ENCODE results near the gene SCAMP1. TPM values are rescaled to one million over a fixed set of nuclear protein-coding genes. Genes with fewer than 3 reads are reported as not detected.

Gene SCAMP1
- polyA plus RNA-seq, 4 donors = 3.5 to 24.5 (median 7.7) TPM

- no peaks in the 10 kb centered on the region for H3K27me3 ChIP-seq (ENCODE audit: control insufficient read depth in 3 of 3, insufficient read depth in 3 of 3, low read length in 3 of 3)
- no peak for FAIRE-seq
- no peak overlapping the region for H3K27ac ChIP-seq (ENCODE audit: low read depth in 1 of 3, low read length in 2 of 3)
- H3K4me3 ChIP-seq (ENCODE audit: low read depth in 1 of 3, low read length in 3 of 3) = no peak overlapping the region
- no peaks in the 10 kb centered on the region for H3K36me3 ChIP-seq (ENCODE audit: control insufficient read depth in 3 of 3, insufficient read depth in 2 of 3, low read depth in 1 of 3, low read length in 3 of 3)
- no peaks in the 10 kb centered on the region for H3K9me3 ChIP-seq (ENCODE audit: control insufficient read depth in 2 of 2, insufficient read depth in 1 of 2, low read depth in 1 of 2, low read length in 1 of 2)
- H3K4me1 ChIP-seq (ENCODE audit: control insufficient read depth in 3 of 3, insufficient read depth in 2 of 3, low read depth in 1 of 3, low read length in 2 of 3) = no peaks in the 10 kb centered on the region
- 85 to 90% (median 89%) methylated on average over 5 of the region's 5 CpGs for WGBS, 3 donors
- DNase-seq = no peak
These were observed 31.7 kb upstream of the SCAMP1 start for GRCh38 chr5:78328585-78329173.

- no peak overlapping the region for H3K27ac ChIP-seq (ENCODE audit: low read depth in 1 of 3, low read length in 2 of 3)
- H3K4me3 ChIP-seq (ENCODE audit: low read depth in 1 of 3, low read length in 3 of 3) = no peak overlapping the region
- FAIRE-seq = no peak
- H3K27me3 ChIP-seq (ENCODE audit: control insufficient read depth in 3 of 3, insufficient read depth in 3 of 3, low read length in 3 of 3) = no peaks in the 10 kb centered on the region
- H3K4me1 ChIP-seq (ENCODE audit: control insufficient read depth in 3 of 3, insufficient read depth in 2 of 3, low read depth in 1 of 3, low read length in 2 of 3) = no peaks in the 10 kb centered on the region
- no peaks in the 10 kb centered on the region for H3K36me3 ChIP-seq (ENCODE audit: control insufficient read depth in 3 of 3, insufficient read depth in 2 of 3, low read depth in 1 of 3, low read length in 3 of 3)
- peak; percentile 29 to 70 for DNase-seq
- H3K9me3 ChIP-seq (ENCODE audit: control insufficient read depth in 2 of 2, insufficient read depth in 1 of 2, low read depth in 1 of 2, low read length in 1 of 2) = no peaks in the 10 kb centered on the region
These were observed 28.8 kb upstream of the SCAMP1 start for GRCh38 chr5:78331523-78332080.

GRCh38 chr5:78334811-78335210 lies 25.6 kb upstream of the SCAMP1 start:
- peaks cover 0 to 13% of the 10 kb centered on the region in 2 donors for H3K9me3 ChIP-seq (ENCODE audit: control insufficient read depth in 2 of 2, insufficient read depth in 1 of 2, low read depth in 1 of 2, low read length in 1 of 2)
- no peaks in the 10 kb centered on the region for H3K4me1 ChIP-seq (ENCODE audit: control insufficient read depth in 3 of 3, insufficient read depth in 2 of 3, low read depth in 1 of 3, low read length in 2 of 3)
- H3K36me3 ChIP-seq (ENCODE audit: control insufficient read depth in 3 of 3, insufficient read depth in 2 of 3, low read depth in 1 of 3, low read length in 3 of 3) = no peaks in the 10 kb centered on the region
- no peak overlapping the region for H3K4me3 ChIP-seq (ENCODE audit: low read depth in 1 of 3, low read length in 3 of 3)
- H3K27ac ChIP-seq (ENCODE audit: low read depth in 1 of 3, low read length in 2 of 3) = no peak overlapping the region
- no peaks in the 10 kb centered on the region for H3K27me3 ChIP-seq (ENCODE audit: control insufficient read depth in 3 of 3, insufficient read depth in 3 of 3, low read length in 3 of 3)
- DNase-seq = no peak
- FAIRE-seq = no peak
- 58 to 70% (median 68%) methylated on average over 3 of the region's 3 CpGs for WGBS, 3 donors

GRCh38 chr5:78335976-78336375 lies 24.4 kb upstream of the SCAMP1 start:
- H3K27me3 ChIP-seq (ENCODE audit: control insufficient read depth in 3 of 3, insufficient read depth in 3 of 3, low read length in 3 of 3) = no peaks in the 10 kb centered on the region

GRCh38 chr5:78336698-78337097 lies 23.7 kb upstream of the SCAMP1 start:
- H3K4me3 ChIP-seq (ENCODE audit: low read depth in 1 of 3, low read length in 3 of 3) = no peak overlapping the region
- no peaks in the 10 kb centered on the region for H3K27me3 ChIP-seq (ENCODE audit: control insufficient read depth in 3 of 3, insufficient read depth in 3 of 3, low read length in 3 of 3)
- 87 to 94% (median 88%) methylated on average over 2 of the region's 2 CpGs for WGBS, 3 donors
- no peak for FAIRE-seq
- no peaks in the 10 kb centered on the region for H3K4me1 ChIP-seq (ENCODE audit: control insufficient read depth in 3 of 3, insufficient read depth in 2 of 3, low read depth in 1 of 3, low read length in 2 of 3)
- H3K27ac ChIP-seq (ENCODE audit: low read depth in 1 of 3, low read length in 2 of 3) = no peak overlapping the region
- H3K9me3 ChIP-seq (ENCODE audit: control insufficient read depth in 2 of 2, insufficient read depth in 1 of 2, low read depth in 1 of 2, low read length in 1 of 2) = peaks cover 0 to 13% of the 10 kb centered on the region in 2 donors
- no peaks in the 10 kb centered on the region for H3K36me3 ChIP-seq (ENCODE audit: control insufficient read depth in 3 of 3, insufficient read depth in 2 of 3, low read depth in 1 of 3, low read length in 3 of 3)
- DNase-seq = no peak

More at GRCh38 chr5:78335976-78336375, 24.4 kb upstream of the SCAMP1 start:
- H3K27ac ChIP-seq (ENCODE audit: low read depth in 1 of 3, low read length in 2 of 3) = no peak overlapping the region
- no peak overlapping the region for H3K4me3 ChIP-seq (ENCODE audit: low read depth in 1 of 3, low read length in 3 of 3)
- H3K36me3 ChIP-seq (ENCODE audit: control insufficient read depth in 3 of 3, insufficient read depth in 2 of 3, low read depth in 1 of 3, low read length in 3 of 3) = no peaks in the 10 kb centered on the region
- FAIRE-seq (no peak), DNase-seq (peak in 1 of 2 donors; percentile 27)
- H3K9me3 ChIP-seq (ENCODE audit: control insufficient read depth in 2 of 2, insufficient read depth in 1 of 2, low read depth in 1 of 2, low read length in 1 of 2) = peaks cover 0 to 13% of the 10 kb centered on the region in 2 donors
- WGBS, 3 donors = 19 to 49% (median 27%) methylated on average over 2 of the region's 2 CpGs
- no peaks in the 10 kb centered on the region for H3K4me1 ChIP-seq (ENCODE audit: control insufficient read depth in 3 of 3, insufficient read depth in 2 of 3, low read depth in 1 of 3, low read length in 2 of 3)

GRCh38 chr5:78339617-78340436 lies 20.6 kb upstream of the SCAMP1 start:
- Histone ChIP-seq H3K27ac (ENCODE audit: low read depth in 1 of 3, low read length in 2 of 3) (no peak overlapping the region), H3K9me3 (ENCODE audit: control insufficient read depth in 2 of 2, insufficient read depth in 1 of 2, low read depth in 1 of 2, low read length in 1 of 2) (peaks cover 0 to 13% of the 10 kb centered on the region in 2 donors), H3K36me3 (ENCODE audit: control insufficient read depth in 3 of 3, insufficient read depth in 2 of 3, low read depth in 1 of 3, low read length in 3 of 3) (no peaks in the 10 kb centered on the region), H3K27me3 (ENCODE audit: control insufficient read depth in 3 of 3, insufficient read depth in 3 of 3, low read length in 3 of 3) (no peaks in the 10 kb centered on the region), H3K4me1 (ENCODE audit: control insufficient read depth in 3 of 3, insufficient read depth in 2 of 3, low read depth in 1 of 3, low read length in 2 of 3) (no peaks in the 10 kb centered on the region), H3K4me3 (ENCODE audit: low read depth in 1 of 3, low read length in 3 of 3) (no peak overlapping the region)
- no peak for DNase-seq
- WGBS, 3 donors = 81 to 90% (median 86%) methylated on average over 5 of the region's 5 CpGs
- FAIRE-seq = no peak

- H3K27ac ChIP-seq (ENCODE audit: low read depth in 1 of 3, low read length in 2 of 3) = no peak overlapping the region
- WGBS, 3 donors = 61 to 65% (median 63%) methylated on average over 3 of the region's 3 CpGs
- peaks cover 0 to 13% of the 10 kb centered on the region in 2 donors for H3K9me3 ChIP-seq (ENCODE audit: control insufficient read depth in 2 of 2, insufficient read depth in 1 of 2, low read depth in 1 of 2, low read length in 1 of 2)
- no peak overlapping the region for H3K4me3 ChIP-seq (ENCODE audit: low read depth in 1 of 3, low read length in 3 of 3)
- H3K27me3 ChIP-seq (ENCODE audit: control insufficient read depth in 3 of 3, insufficient read depth in 3 of 3, low read length in 3 of 3) = no peaks in the 10 kb centered on the region
- FAIRE-seq = no peak
- DNase-seq = no peak
- no peaks in the 10 kb centered on the region for H3K36me3 ChIP-seq (ENCODE audit: control insufficient read depth in 3 of 3, insufficient read depth in 2 of 3, low read depth in 1 of 3, low read length in 3 of 3)
- no peaks in the 10 kb centered on the region for H3K4me1 ChIP-seq (ENCODE audit: control insufficient read depth in 3 of 3, insufficient read depth in 2 of 3, low read depth in 1 of 3, low read length in 2 of 3)
These were observed 19.0 kb upstream of the SCAMP1 start for GRCh38 chr5:78341440-78341839.

GRCh38 chr5:78345485-78345884 lies 14.9 kb upstream of the SCAMP1 start:
- Histone ChIP-seq H3K27me3 (ENCODE audit: control insufficient read depth in 3 of 3, insufficient read depth in 3 of 3, low read length in 3 of 3) (no peaks in the 10 kb centered on the region), H3K9me3 (ENCODE audit: control insufficient read depth in 2 of 2, insufficient read depth in 1 of 2, low read depth in 1 of 2, low read length in 1 of 2) (no peaks in the 10 kb centered on the region), H3K27ac (ENCODE audit: low read depth in 1 of 3, low read length in 2 of 3) (no peak overlapping the region), H3K36me3 (ENCODE audit: control insufficient read depth in 3 of 3, insufficient read depth in 2 of 3, low read depth in 1 of 3, low read length in 3 of 3) (no peaks in the 10 kb centered on the region), H3K4me3 (ENCODE audit: low read depth in 1 of 3, low read length in 3 of 3) (no peak overlapping the region), H3K4me1 (ENCODE audit: control insufficient read depth in 3 of 3, insufficient read depth in 2 of 3, low read depth in 1 of 3, low read length in 2 of 3) (no peaks in the 10 kb centered on the region)
- 36 to 60% (median 50%) methylated on average over 3 of the region's 3 CpGs for WGBS, 3 donors
- DNase-seq (no peak), FAIRE-seq (no peak)

Data from small intestine (tissue), 7 donors.